ENCODE measurements around the gene KRTAP5-10. TPM values are rescaled to one million over a fixed set of nuclear protein-coding genes. Genes with fewer than 3 reads are reported as not detected.
"Not testable (repeated sequence)": the region's sequence is repeated elsewhere in the genome, so short reads cannot be mapped to it uniquely, and the experiment has no call there.

KRTAP5-10 gene
- total and polyA plus RNA-seq, 3 donors from 2014 or later: 0.28 TPM; not detected in 2

GRCh38 chr11:71603221-71603620, 37.9 kb downstream of the KRTAP5-10 start:
- H3K36me3 ChIP-seq (ENCODE audit: low read depth, missing control alignments); H3K27ac ChIP-seq; H3K9me3 ChIP-seq; H3K27me3 ChIP-seq; H3K4me3 ChIP-seq; intact Hi-C loops (cut with DNase I; ENCODE audit: low total_unique reads); DNase-seq; H3K4me1 ChIP-seq: not testable (repeated sequence)
- 51 to 54% methylated on average over 4 to 11 of the region's 11 CpGs for WGBS, 2 donors

GRCh38 chr11:71604798-71605488, 39.6 kb downstream of the KRTAP5-10 start:
- H3K27ac ChIP-seq; intact Hi-C loops (cut with DNase I; ENCODE audit: low total_unique reads): not testable (repeated sequence)

GRCh38 chr11:71606853-71607519, 41.6 kb downstream of the KRTAP5-10 start:
- H3K4me1 ChIP-seq; intact Hi-C loops (cut with DNase I; ENCODE audit: low total_unique reads); H3K9me3 ChIP-seq; H3K27ac ChIP-seq; H3K27me3 ChIP-seq; H3K36me3 ChIP-seq (ENCODE audit: low read depth, missing control alignments); DNase-seq: not testable (repeated sequence)
- WGBS, 2 donors: 11 to 20% methylated on average over 7 to 37 of the region's 48 CpGs
- peak overlapping the region in 1 of 2 donors; percentile 13 for H3K4me3 ChIP-seq

More at GRCh38 chr11:71604798-71605488, 39.6 kb downstream of the KRTAP5-10 start:
- H3K36me3 ChIP-seq (ENCODE audit: low read depth, missing control alignments); H3K4me3 ChIP-seq; H3K27me3 ChIP-seq; H3K4me1 ChIP-seq; H3K9me3 ChIP-seq: not testable (repeated sequence)
- DNase-seq: peak; percentile 36
- 0 to 21% methylated on average over 1 to 14 of the region's 17 CpGs for WGBS, 2 donors

GRCh38 chr11:71607520-71608216, 42.3 kb downstream of the KRTAP5-10 start:
- WGBS, 2 donors: 2% methylated on average over 56 of the region's 59 CpGs; no CpG with 5 or more reads in 1 of the 2 donors
- H3K27me3 ChIP-seq; intact Hi-C loops (cut with DNase I; ENCODE audit: low total_unique reads): not testable (repeated sequence)

GRCh38 chr11:71608272-71608671, 42.9 kb downstream of the KRTAP5-10 start:
- H3K27me3 ChIP-seq; H3K4me1 ChIP-seq; intact Hi-C loops (cut with DNase I; ENCODE audit: low total_unique reads); DNase-seq; H3K36me3 ChIP-seq (ENCODE audit: low read depth, missing control alignments); H3K9me3 ChIP-seq; H3K4me3 ChIP-seq; H3K27ac ChIP-seq: not testable (repeated sequence)
- WGBS, 2 donors: 10% methylated on average over 12 of the region's 21 CpGs; no CpG with 5 or more reads in 1 of the 2 donors

More at GRCh38 chr11:71607520-71608216, 42.3 kb downstream of the KRTAP5-10 start:
- not testable (repeated sequence) for H3K4me1 ChIP-seq; H3K9me3 ChIP-seq; H3K27ac ChIP-seq; DNase-seq; H3K36me3 ChIP-seq (ENCODE audit: low read depth, missing control alignments)
- peak overlapping the region in 1 of 2 donors; percentile 13 for H3K4me3 ChIP-seq

- 58 to 66% methylated on average over 21 of the region's 21 CpGs for WGBS, 2 donors
- DNase-seq; H3K9me3 ChIP-seq; H3K27ac ChIP-seq; H3K4me3 ChIP-seq; intact Hi-C loops (cut with DNase I; ENCODE audit: low total_unique reads); H3K4me1 ChIP-seq; H3K27me3 ChIP-seq; H3K36me3 ChIP-seq (ENCODE audit: low read depth, missing control alignments): not testable (repeated sequence)
Observed at GRCh38 chr11:71611218-71611910, 46.0 kb downstream of the KRTAP5-10 start.

- H3K9me3 ChIP-seq; DNase-seq; H3K4me1 ChIP-seq; H3K27me3 ChIP-seq; H3K27ac ChIP-seq; H3K36me3 ChIP-seq (ENCODE audit: low read depth, missing control alignments); intact Hi-C loops (cut with DNase I; ENCODE audit: low total_unique reads); H3K4me3 ChIP-seq: not testable (repeated sequence)
- WGBS, 2 donors: 61 to 70% methylated on average over 7 of the region's 7 CpGs
Observed at GRCh38 chr11:71613931-71614330, 48.6 kb downstream of the KRTAP5-10 start.

- H3K27ac ChIP-seq; H3K36me3 ChIP-seq (ENCODE audit: low read depth, missing control alignments); H3K27me3 ChIP-seq; H3K9me3 ChIP-seq; intact Hi-C loops (cut with DNase I; ENCODE audit: low total_unique reads); H3K4me3 ChIP-seq; DNase-seq; H3K4me1 ChIP-seq: not testable (repeated sequence)
- 53 to 57% methylated on average over 15 of the region's 15 CpGs for WGBS, 2 donors
Observed at GRCh38 chr11:71614366-71614917, 49.1 kb downstream of the KRTAP5-10 start.

GRCh38 chr11:71615003-71615402, 49.6 kb downstream of the KRTAP5-10 start:
- 45 to 71% methylated on average over 11 of the region's 12 CpGs for WGBS, 2 donors
- DNase-seq: not testable (repeated sequence)

More at GRCh38 chr11:71615003-71615402, 49.6 kb downstream of the KRTAP5-10 start:
- H3K27ac ChIP-seq; intact Hi-C loops (cut with DNase I; ENCODE audit: low total_unique reads); H3K4me1 ChIP-seq; H3K27me3 ChIP-seq; H3K9me3 ChIP-seq; H3K36me3 ChIP-seq (ENCODE audit: low read depth, missing control alignments); H3K4me3 ChIP-seq: not testable (repeated sequence)

Data from testis (tissue), 3 donors.